ENCODE measurements around the gene FBN3.

DNA sequence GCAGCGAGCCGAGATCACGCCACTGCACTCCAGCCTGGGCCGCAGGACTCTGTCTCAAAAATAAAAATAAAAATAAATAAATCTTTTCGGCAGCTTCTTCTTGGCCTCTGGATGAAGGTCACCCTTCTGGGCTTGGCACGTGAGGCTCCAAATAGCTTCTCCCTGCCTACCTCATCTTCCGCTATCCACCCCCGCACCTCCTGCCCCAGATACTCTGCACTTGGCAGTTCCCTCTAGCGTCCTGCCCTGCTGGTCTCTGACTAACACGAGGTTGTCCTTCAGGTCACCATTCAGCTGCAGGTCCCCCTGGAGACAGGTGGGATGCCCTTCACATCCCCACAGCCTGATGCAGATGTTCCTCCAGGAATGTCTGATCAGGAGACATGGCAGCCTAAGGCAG lies 105.4 kb downstream of the FBN3 start:
- TF ChIP-seq, protein P1, sequence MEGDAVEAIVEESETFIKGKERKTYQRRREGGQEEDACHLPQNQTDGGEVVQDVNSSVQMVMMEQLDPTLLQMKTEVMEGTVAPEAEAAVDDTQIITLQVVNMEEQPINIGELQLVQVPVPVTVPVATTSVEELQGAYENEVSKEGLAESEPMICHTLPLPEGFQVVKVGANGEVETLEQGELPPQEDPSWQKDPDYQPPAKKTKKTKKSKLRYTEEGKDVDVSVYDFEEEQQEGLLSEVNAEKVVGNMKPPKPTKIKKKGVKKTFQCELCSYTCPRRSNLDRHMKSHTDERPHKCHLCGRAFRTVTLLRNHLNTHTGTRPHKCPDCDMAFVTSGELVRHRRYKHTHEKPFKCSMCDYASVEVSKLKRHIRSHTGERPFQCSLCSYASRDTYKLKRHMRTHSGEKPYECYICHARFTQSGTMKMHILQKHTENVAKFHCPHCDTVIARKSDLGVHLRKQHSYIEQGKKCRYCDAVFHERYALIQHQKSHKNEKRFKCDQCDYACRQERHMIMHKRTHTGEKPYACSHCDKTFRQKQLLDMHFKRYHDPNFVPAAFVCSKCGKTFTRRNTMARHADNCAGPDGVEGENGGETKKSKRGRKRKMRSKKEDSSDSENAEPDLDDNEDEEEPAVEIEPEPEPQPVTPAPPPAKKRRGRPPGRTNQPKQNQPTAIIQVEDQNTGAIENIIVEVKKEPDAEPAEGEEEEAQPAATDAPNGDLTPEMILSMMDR (IDR thresholded peaks at IDR 0.05): no peak
- TF ChIP-seq POLR2A (IDR thresholded peaks at IDR 0.05) (no peak), POLR2AphosphoS5 (IDR thresholded peaks at IDR 0.05) (no peak)
